NT2/D1 (cell line): Measurements from ENCODE around the gene GOLGA1.

Experiments used
- SUZ12 ChIP-seq: IDR thresholded peaks from 2 replicates; pipeline ENCODE4 v1.6.1; 2011; ENCODE audit not compliant: insufficient read length, insufficient read depth; ENCODE audit errors: extremely low read depth
- ZNF274 ChIP-seq: IDR thresholded peaks from 2 replicates; pipeline ENCODE4 v1.6.1; 2011; ENCODE audit warnings: mild to moderate bottlenecking, low read depth, low read length

- no peak for TF ChIP-seq SUZ12
- TF ChIP-seq ZNF274 = no peak
These were observed 27.4 kb upstream of the GOLGA1 start for GRCh38 chr9:124968238-124968637.
